Jurkat, Clone E6-1 (cell line): ENCODE results near the gene ANKIB1.
A peak's percentile ranks its signal among the peaks of the same experiment; 100 is the strongest.
"Not testable (repeated sequence)": the region's sequence is repeated elsewhere in the genome, so short reads cannot be mapped to it uniquely, and the experiment has no call there.

Experiments
- DNase-seq: peaks from one replicate; pipeline ENCODE4 v3.0.0-alpha.2; 2011; ENCODE audit warnings: low read depth, low spot score
- H3K4me3 ChIP-seq: 2 replicates; pipeline ENCODE4 v1.5.1; 2011; ENCODE audit warnings: mild to moderate bottlenecking, low read length, control low read depth, moderate library complexity

ANKIB1 gene

GRCh38 chr7:92368741-92369140, 123.0 kb downstream of the ANKIB1 start:
- no peak overlapping the region for H3K4me3 ChIP-seq
- DNase-seq, result no peak

GRCh38 chr7:92375013-92375412, 129.2 kb downstream of the ANKIB1 start:
- no peak for DNase-seq
- no peak overlapping the region for H3K4me3 ChIP-seq

GRCh38 chr7:92391071-92391470, 145.3 kb downstream of the ANKIB1 start:
- H3K4me3 ChIP-seq, result no peak overlapping the region
- DNase-seq, result no peak

- no peak overlapping the region for H3K4me3 ChIP-seq
- no peak for DNase-seq
Measured at GRCh38 chr7:92397542-92397941, 151.8 kb downstream of the ANKIB1 start.

- H3K4me3 ChIP-seq, result no peak overlapping the region
- DNase-seq, result no peak
Measured at GRCh38 chr7:92400013-92400412, 154.2 kb downstream of the ANKIB1 start.

GRCh38 chr7:92402920-92403759, 157.4 kb downstream of the ANKIB1 start:
- H3K4me3 ChIP-seq, result no peak overlapping the region
- DNase-seq, result no peak

- no peak for DNase-seq
- H3K4me3 ChIP-seq, result no peak overlapping the region
Measured at GRCh38 chr7:92403760-92404074, 157.9 kb downstream of the ANKIB1 start.

GRCh38 chr7:92404170-92404614, 158.4 kb downstream of the ANKIB1 start:
- H3K4me3 ChIP-seq, result no peak overlapping the region
- peak; percentile 83 for DNase-seq

- no peak for DNase-seq
- no peak overlapping the region for H3K4me3 ChIP-seq
Measured at GRCh38 chr7:92409357-92409756, 163.6 kb downstream of the ANKIB1 start.

GRCh38 chr7:92410162-92410561, 164.4 kb downstream of the ANKIB1 start:
- H3K4me3 ChIP-seq, DNase-seq: not testable (repeated sequence)

- H3K4me3 ChIP-seq, result no peak overlapping the region
- DNase-seq, result no peak
Measured at GRCh38 chr7:92412745-92413144, 167.0 kb downstream of the ANKIB1 start.

GRCh38 chr7:92413550-92413949, 167.8 kb downstream of the ANKIB1 start:
- no peak overlapping the region for H3K4me3 ChIP-seq
- DNase-seq, result no peak

GRCh38 chr7:92415225-92415624, 169.5 kb downstream of the ANKIB1 start:
- H3K4me3 ChIP-seq, result no peak overlapping the region
- DNase-seq, result no peak

GRCh38 chr7:92417913-92418312, 172.1 kb downstream of the ANKIB1 start:
- no peak for DNase-seq
- no peak overlapping the region for H3K4me3 ChIP-seq

- no peak for DNase-seq
- no peak overlapping the region for H3K4me3 ChIP-seq
Measured at GRCh38 chr7:92421676-92422435, 176.1 kb downstream of the ANKIB1 start.

- DNase-seq, result no peak
Measured at GRCh38 chr7:92422926-92423325, 177.2 kb downstream of the ANKIB1 start.

GRCh38 chr7:92423710-92424131, 177.9 kb downstream of the ANKIB1 start:
- DNase-seq, result no peak
- H3K4me3 ChIP-seq, result no peak overlapping the region

More at GRCh38 chr7:92422926-92423325, 177.2 kb downstream of the ANKIB1 start:
- H3K4me3 ChIP-seq, result no peak overlapping the region

GRCh38 chr7:92425311-92425947, 179.7 kb downstream of the ANKIB1 start:
- peak overlapping the region; percentile 27 for H3K4me3 ChIP-seq

GRCh38 chr7:92427193-92427592, 181.4 kb downstream of the ANKIB1 start:
- H3K4me3 ChIP-seq, result no peak overlapping the region
- DNase-seq, result no peak

More at GRCh38 chr7:92425311-92425947, 179.7 kb downstream of the ANKIB1 start:
- DNase-seq, result peak; percentile 46
